ENCODE measurements around the gene COPS9. TPM values are rescaled to one million over a fixed set of nuclear protein-coding genes. Genes with fewer than 3 reads are reported as not detected.

COPS9 gene
- total RNA-seq, 1 donor from 2014 or later: 103 TPM

DNA sequence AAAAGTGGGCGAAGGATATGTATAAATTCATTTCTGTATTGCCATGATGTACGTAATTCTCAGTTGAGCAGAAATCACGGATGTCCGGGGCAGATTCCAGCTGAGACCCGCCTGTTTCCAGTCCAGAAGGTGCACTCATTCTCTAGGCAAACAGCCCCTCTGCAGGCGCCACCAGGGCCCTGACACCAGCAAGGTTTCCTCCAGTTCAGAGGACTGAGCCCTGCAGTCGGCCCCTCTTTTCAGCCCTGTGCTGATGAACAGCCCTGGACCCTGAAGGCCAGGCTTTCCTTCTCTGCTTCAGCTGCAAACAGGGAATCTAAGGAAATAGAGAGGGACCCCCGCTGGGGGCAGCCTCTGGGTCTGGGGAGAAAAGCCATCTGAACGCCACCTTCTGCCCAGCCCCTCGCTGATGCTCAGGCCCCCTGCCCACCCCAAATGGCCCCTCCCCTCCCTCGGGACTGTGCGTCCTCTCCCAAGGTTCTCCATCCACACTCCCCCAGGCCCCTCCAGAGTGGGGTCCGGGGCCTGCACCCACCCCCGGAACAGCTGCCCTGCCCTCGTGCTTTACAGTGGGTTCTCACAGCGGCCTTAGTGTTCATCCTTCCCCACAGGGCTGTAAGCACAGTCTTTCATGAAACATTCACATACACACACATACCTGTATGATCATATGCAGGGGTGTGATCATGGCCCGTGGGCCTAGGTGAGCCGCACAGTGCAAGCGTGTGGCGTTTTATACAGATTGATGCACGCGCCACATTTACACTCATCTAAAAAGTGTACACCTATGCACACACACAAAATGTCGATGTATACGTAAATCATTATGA is 12.1 kb downstream of the COPS9 start:
- intact Hi-C loops (cut with micrococcal nuclease): no loop called here

DNA sequence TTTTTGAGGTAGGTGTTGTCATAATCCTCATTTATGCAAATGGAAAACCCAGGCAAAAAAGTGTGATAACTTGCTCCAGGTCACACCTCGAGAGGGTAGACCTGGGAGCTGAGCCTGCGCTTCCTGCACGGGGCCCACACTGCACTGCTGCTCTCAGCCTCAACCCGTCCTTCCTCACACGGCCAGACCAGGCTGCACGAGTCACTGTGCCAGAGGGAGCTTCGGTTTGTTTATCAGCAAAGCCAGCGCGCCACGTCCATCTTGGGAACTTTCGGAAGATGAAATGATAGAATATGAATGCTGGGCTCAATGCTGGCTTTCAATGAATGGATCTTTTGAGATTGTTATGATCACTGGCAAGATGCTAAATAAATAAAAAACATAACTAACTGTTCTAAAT is 14.4 kb downstream of the COPS9 start:
- intact Hi-C loops (cut with micrococcal nuclease): no loop called here

DNA sequence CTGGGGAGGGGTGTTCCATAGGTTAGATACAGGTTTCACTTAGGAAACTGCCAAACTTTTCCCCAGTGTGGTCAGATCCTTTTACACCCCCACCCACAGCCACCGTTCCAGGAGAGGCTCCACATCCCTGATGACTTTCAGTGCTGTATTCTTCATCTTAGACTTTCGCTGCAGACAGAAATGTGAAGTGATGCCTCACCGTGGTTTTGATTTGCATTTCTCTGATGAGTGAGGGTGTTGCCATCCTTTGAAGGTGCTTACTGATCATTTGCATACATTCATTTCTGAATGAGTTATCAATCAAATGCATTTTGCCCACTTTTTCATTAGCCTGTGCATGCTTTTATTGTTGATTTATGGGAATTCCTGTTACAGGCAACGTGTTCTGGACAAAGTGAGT is 14.9 kb downstream of the COPS9 start:
- intact Hi-C loops (cut with micrococcal nuclease): no loop called here

DNA sequence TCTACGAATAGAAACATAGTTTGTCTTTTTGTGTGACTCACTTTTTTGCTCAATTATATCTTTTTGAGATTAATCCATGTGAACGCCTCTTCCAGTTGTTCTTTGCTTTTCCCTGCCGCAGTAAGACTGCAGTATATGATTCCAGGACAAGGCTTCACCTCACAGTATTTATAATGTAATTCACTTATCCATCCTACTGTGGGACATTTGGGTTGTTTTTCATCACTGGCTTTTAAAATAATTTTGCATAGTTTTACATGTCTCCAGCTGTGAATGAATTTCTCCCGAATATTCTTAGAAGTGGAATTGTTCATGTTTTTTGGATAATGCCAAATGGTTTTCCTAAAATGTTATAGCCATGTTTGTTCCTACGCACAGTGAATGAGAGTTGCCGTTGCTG is 21.9 kb downstream of the COPS9 start:
- intact Hi-C loops (cut with micrococcal nuclease): no loop called here

DNA sequence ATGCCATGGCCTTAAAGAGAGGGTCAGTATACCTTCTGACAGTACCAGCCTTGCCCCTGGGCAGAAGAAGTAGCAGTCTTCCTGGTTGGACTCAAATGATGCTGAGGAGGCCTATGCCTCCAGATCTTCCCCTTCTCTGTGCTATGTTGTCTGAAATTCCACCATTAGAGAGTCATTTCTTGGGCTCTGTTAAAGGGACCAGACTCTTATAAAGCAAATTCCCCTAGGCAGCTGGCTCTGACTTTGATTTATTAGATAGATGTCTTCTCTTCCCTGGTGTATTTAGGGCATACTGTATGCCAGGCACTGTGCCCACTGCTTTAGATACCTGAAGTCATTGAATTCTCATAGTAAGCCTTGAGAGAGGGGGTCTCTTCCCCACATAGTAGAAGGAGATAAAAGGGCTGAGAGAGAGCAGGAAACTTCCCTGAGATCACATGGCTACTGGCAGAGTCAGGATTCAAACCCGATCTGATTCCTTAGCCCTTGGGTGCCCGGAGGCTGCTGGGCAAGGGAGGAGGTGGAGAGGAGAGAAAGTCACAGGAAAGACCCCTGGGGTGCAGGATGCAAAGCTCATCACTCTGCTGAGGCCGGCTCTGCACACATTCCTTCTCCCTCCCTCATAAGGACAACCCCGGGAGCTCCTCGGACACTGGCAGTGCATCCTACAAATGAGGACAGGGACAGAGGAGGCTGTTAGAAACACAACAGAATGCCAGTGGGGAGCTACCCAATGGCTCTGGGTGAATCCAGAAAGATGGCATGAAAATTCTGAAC is 23.0 kb downstream of the COPS9 start:
- intact Hi-C loops (cut with micrococcal nuclease): no loop called here

DNA sequence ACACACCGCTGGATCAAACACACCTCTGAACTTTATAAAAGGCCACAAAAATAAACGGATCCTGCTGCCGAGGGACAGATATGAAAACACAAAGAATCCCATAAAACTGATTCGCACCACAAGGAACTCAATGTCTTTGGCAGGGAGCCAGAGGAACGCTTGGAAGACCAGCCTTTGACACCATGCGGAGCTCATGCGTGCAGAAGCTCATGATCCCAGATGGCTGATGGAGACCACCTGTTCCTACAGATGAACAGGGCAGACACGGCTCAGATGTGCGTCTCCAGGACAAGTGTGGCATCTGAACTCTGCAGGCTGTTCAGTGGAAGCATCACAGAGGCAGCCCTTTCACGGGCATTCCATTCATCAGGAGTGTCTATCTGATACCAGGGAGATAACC is 24.9 kb downstream of the COPS9 start:
- intact Hi-C loops (cut with micrococcal nuclease): no loop called here

DNA sequence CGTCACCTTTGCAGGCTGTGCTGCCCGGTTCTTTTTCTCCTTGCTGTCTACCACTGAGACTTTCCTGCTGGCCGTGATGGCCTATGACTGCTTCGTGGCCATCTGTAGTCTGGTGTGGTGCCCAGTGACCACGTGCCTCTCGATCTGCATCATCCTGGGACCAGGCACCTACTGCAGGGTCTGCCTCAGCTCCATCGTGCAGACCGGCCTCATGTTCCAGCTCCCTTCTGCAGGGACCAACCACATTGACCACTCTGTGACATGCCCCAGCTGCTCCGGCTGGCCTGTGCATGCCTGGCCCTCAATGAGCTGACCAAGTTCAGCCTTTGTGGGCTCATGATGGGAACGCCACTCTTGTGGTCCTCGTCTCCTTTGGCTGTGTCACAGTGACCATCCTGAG is 26.7 kb downstream of the COPS9 start:
- intact Hi-C loops (cut with micrococcal nuclease): no loop called here

DNA sequence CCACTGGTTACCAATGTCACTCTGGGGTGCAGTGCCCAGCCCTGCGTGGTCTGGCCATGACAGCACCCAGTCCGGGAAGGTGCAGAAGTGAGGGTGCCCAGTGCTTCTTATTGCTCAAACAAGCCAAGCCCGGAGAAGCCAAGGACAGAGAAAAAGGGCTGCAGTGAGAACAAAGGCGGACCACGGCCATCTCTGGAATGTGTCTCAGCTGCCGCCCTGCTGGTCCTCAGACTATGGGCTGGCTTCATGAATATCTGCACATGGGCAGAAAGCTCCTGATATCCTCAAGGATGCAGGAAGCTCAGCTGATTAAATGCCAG is 28.7 kb downstream of the COPS9 start:
- intact Hi-C loops (cut with micrococcal nuclease): no loop called here

DNA sequence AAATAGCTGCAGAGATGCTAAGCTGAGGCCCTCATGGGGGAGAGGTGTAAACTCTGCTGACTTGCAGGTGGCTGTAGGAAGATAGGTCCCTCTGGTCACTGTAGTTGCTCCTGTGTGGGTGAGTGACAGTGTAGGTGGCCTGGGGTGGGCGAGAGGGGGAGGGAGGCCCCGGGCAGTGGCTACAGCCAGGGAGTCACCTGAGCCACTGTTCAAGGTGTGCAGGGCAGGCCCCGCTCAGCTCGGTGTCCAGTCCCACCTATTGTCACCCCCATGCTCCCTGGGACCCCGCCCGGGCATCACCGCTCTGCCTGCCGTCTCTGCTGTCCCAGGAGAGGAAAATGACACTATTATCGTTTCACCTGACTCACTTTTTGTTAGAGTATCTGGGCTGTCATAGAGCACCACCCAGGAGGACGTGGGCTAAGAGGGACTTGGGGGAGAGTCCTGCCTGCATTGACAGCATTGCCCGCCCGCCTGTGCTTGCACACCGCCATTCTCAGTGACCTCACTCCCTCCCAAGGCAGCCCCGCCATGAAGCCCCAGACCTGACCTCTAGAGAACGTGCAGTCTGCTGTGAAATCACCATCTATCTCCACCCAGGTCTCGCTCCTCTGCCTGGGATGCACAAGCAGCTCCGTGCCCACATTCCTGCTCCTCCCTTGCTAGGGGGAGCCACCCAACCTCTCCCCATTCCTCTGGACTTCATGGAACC is 29.2 kb downstream of the COPS9 start:
- intact Hi-C loops (cut with micrococcal nuclease): no loop called here

DNA sequence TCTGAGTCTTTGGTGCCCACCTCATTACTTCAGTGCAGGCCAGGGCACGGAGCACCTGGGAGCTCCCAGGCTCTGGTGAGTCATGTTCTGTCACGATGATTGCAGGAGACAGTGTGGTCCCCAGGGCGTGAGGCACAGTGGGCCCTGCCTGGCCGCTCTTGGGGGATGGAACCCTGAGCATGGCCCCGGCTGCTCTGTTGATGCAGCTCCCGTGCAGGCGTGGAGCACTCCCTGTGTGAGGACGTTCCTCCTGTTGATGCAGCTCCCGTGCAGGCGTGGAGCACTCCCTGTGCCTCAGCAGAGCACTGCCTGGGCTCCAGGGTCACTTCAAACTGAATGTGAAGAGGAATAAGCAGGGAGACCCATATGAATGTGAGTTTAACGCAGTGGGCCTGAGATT is 30.1 kb downstream of the COPS9 start:
- intact Hi-C loops (cut with micrococcal nuclease): no loop called here

DNA sequence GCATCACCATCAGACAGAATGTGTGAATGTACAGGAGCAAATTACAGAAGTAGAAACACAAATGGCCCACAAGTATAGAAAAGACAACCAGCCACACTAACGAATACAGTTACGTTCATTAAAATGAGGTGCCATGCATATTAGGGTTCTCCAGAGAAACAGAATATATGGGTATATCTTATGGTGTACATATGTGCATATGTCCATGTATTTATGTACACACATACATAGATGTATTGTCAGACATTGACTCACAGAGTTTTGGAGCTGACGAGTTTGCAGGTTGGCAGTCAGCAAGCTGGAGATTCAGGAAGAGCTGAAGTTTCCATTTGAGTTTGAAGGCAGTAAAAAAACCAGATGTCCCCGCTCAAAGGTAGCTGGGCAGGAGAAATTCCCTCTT is 33.0 kb downstream of the COPS9 start:
- intact Hi-C loops (cut with micrococcal nuclease): no loop called here

DNA sequence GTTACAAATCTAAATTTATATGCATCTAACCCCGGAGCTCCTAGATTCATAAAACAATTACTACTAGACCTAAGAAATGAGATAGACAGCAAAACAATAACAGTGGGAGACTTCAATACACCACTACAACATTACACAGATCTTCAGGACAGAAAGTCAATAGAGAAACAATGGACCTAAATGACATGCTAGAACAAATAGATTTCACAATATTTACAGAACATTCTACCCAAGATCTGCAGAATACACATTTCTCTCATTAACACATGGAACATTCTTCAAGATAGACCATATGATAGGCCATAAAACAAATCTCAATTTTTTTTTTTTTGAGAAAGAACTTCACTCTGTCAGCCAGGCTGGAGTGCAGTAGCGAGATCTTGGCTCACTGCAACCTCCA is 37.8 kb downstream of the COPS9 start:
- intact Hi-C loops (cut with micrococcal nuclease): no loop called here

DNA sequence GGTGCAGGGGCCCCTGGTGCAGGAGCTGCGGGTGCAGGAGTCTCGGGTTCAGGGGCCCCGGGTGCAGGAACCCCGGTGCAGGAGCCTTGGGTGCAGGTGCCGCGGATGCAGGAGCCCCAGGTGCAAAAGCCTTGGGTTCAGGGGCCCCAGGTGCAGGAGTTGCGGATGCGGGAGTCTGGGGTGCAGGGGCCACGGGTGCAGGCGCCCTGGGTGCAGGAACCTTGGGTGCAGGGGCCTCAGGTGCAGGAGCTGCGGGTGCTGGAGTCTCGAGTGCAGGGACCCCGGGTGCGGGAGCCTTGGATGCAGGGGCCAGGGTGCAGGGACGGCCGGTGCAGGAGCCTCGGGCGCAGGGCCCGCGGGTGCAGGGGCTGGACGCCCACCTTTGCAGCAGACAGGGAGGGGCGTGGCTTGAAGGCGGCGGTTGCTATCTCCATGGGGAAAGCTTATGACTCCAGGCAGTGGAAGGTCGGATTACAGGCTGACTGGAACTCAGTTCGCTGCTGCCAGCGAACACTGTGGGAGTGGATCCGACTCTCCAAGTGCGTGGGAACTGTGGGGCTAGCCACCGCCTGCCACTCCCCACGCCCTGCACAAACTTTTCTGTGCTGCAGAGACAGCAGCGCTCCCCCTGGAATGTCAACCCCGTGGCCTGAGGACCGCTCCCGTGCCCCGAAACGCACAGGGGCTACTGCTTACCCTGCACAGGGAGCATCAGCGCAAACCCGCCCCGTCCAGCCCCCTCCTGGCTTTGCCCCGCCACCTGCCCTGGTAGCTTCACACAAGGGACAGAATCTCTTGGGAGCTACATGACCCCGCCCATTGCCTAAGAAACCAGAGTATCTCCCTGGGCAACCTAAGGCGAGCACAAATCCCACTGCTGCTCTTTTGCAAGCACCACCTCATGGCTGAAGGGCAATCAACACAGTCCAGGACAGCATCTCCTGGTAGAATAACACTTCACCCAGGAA is 40.3 kb downstream of the COPS9 start:
- intact Hi-C loops (cut with micrococcal nuclease): no loop called here

DNA sequence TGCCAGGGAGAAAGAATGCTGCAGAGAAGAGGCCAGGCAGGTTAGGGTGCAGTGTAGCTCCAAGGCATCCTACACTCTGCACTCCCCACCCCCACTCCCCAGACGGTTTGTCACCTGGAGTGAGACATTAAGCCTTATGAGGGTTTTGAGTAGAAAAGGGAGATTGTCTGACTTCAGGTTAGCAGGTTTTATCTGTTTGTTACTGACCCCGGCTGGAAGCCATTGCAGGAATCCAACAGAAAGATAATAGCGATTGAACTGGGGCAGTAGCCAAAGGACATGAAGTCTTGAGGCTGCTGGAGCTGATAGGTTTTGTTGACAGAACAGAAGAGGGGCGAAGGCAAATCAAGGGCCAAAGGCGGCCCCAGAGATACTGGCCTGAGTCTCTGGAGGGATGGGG is 46.8 kb downstream of the COPS9 start:
- intact Hi-C loops (cut with micrococcal nuclease): no loop called here

DNA sequence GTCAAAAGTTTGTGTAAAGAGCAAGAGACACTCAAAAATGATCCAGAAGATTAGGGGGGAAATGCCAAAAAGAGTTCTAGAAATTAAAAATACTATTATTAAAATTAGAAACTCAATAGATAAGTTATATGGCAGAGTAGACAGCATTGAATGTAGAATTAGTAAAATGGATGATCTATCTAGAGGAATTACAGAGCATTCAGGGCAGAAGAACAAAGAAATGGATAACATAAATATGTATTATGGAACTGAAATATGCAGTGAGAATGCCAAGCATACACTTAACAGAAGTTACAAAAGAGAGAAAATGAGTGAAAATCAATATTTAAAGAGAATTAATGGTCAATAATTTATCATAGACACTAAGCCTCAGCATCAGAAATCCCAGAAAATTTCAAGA is 49.5 kb downstream of the COPS9 start:
- intact Hi-C loops (cut with micrococcal nuclease): no loop called here

Other genes starting within 250 kb of the COPS9 start
- 85.7 and 95.2 TPM in 2 replicates for gene NDUFA10, start 111.0 kb downstream of the COPS9 start, total RNA-seq
- gene OR6B2, start 105.9 kb downstream of the COPS9 start, total RNA-seq: not detected in 2 replicates
- gene OR6B3, start 82.8 kb downstream of the COPS9 start, total RNA-seq: not detected in 2 replicates
- gene OTOS, start 4.4 kb upstream of the COPS9 start, total RNA-seq: not detected in 2 replicates

Data from T-helper 2 cell treated with Interferon-gamma antibody and Interleukin-4, amounts not matched to agents 100 ng/mL and 5 ng/mL, for 36 hours (primary cell).